Inflammatory macrophage (primary cell): Measurements from ENCODE around the gene LYRM9.
A peak's percentile ranks its signal among the peaks of the same experiment; 100 is the strongest.
"Not testable (repeated sequence)": the region's sequence is repeated elsewhere in the genome, so short reads cannot be mapped to it uniquely, and the experiment has no call there.

Experiments
- DNase-seq, 2 donors: peaks; one replicate each; pipeline ENCODE4 v3.0.0-alpha.2; 2020 to 2022
- total RNA-seq, 18 experiments: gene quantifications; one replicate each; lab custom pipeline; 2026; ENCODE audit warnings: mixed read lengths in 6 of 18, inconsistent platforms in 2 of 18; lab: John Stamatoyannopoulos, UW

LYRM9 gene
- total RNA-seq = 0.46 to 3.0 (median 1.8) reads per million in 18 experiments

DNA sequence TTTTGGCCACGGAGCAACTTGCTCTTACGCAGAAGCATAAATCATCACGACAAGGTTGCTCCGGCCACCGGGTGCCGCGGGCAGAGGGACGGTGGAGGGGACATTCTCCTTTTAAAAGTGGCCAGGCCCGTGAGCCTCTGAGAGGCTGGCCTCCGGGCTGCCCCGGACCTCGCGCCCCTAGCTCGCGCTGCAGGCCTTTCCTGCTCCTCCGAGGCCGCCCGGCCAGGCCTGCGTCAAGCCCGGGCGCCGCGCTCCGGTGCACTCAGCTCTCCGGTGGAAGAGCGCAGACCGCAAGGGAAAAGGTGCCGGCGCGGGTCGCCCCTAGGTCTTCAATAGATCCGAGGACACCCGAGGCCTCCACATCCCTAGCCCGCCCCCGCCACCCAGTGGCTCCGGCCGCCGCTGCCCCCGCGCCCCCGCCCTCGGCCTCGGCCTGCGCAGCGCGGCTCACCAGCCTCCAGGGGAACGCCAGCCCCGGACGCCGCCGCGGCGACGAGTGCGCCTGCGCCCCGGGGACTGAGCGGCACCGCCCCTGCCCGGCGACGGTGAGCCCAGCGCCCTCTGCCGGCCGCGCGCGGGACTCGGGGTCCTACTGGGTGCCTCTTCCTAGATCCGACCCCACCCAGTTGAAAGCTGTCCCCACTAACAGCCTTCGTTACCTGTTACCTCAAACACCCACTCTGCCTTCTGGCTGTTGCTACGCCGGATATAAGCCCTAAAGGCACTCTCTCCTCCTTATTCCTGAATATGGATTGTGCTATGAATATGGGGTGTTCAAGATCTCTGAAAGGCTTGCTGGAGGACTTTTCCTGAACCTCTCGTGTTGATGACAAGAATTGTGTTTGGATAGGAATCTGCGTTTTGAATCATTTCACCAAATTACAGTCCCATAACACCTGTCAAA is at the start of gene LYRM9:
LYRM9 (minus strand) TSS at position 500 of the 904 bp plus-strand sequence. CDS start 10,671 bp downstream, outside the sequence.
- peak; percentile 88 to 91 for DNase-seq

DNA sequence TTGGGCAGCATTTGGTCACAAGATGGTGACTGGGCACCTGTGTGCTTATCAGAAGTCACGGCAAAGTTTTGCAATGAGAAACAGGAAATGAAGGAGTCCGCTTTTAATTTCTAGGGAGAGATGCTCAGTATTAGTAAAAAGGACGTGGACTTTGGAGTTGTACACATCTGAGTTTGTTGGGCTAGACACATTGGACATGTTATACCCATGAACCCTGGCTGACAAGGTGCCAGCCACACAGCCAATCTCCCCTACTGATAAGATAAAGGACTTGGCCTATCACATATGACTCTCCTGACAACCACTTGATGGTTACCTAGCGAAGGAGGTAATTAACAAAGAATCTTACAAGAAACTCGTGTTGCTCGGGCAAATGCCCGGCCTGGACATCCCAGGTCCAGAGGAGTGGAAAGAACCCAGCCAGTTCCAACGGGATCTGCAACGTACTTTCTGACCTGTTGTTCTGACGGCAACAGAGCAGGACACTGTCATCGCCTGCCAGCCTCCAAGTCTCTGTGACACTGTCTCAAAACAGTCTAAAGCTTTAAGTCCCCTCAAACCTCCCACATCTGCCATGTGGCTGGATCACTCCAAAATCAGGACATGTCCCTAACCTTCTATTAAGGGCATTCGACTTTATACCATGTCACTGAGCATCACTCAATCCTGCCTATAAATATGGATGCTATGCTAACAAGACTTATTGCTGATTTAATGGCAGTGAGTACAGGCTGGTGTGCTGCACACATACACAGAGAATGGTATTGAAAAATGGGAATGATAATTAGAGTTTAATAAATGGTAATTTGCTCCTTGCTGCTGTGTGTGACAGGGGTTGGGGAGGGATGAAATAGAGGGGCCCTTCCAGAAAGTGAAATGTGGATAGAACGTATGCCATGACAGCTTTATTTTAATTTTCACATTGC is 47.6 kb upstream of the LYRM9 start:
- DNase-seq = no peak

DNA sequence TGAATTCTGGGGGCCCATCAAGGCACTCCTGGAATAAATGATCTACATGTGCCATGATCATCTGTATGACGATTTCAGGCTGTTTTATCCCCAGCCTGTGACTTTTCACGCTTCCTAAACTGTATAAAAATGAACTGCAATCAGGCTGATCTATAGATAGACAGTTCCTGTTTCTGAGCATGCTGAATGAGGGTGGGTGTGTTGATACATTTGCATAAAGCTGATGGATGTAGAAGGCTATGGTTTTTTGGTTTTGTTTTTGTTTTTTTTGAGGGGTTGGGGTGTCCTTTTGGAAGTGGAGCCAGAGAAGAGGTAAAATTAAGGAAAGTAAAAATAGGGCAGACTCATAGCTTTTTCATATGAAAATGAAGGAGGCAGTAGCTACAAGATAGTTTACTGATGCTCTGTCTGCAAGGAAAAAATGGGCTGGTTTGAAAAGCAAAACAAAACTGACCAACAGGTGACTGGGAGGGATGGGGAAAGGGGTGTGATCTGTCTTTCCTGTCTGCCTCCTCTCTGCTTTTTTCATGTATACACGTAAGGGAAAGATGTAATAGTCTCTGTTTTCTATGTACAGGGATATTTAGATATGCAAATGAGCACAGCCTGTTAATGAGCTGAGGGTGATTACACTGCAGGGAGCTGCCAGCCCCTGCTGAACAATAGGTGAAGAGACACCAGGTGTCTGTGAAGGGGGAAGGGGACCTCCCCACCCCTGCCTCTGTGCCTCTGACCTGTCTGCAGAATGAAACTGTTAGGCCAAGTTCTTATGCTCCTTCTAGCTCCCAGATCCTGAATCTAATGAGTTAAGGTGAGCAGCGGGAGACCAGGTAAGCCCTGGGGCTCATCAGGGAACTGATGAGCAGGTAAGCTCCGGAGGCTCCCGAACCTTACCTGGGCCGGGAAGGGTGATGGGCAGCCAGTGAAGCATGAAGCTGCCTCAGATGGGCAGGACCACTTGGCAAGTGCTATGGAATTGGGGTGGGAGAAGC is 46.6 kb upstream of the LYRM9 start:
- DNase-seq = peak; percentile 20 to 34

DNA sequence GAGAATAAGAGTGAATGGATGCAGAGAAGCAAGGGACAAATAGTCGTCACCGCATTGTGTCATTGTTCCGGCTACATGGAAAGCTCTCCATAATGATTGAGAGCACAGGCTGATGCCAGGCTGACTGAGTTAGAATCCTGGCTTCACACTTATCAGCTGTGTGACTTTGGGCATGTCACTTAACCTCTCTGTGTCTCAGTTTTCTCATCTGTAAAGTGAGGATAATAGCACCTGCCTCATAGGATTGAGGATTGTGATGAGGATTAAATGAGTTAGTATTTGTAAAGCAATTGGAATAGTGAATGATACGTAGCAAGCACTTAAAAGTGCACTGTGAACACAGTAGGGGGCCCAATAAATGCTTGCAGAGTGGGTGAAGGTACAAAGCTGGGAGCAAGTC is 45.7 kb upstream of the LYRM9 start:
- DNase-seq = no peak

DNA sequence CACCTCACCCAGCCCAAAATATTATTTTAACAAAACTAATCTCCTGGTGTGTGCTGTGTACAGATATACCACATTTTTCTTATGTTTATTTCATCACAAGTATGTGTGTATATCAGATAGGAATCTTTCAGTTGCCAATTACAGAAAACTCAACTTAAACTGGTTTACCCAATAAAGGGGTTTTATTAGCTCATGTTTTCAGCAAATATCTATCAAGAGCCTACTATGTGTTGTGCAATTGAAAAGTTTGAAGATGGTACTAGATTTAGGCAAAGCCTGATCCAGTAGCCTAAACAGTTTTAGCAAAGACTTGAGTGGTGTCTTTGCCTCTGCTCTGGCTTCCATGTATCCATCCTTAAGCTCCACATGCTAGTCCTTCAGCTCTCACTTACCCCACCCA is 45.1 kb upstream of the LYRM9 start:
- DNase-seq = no peak

DNA sequence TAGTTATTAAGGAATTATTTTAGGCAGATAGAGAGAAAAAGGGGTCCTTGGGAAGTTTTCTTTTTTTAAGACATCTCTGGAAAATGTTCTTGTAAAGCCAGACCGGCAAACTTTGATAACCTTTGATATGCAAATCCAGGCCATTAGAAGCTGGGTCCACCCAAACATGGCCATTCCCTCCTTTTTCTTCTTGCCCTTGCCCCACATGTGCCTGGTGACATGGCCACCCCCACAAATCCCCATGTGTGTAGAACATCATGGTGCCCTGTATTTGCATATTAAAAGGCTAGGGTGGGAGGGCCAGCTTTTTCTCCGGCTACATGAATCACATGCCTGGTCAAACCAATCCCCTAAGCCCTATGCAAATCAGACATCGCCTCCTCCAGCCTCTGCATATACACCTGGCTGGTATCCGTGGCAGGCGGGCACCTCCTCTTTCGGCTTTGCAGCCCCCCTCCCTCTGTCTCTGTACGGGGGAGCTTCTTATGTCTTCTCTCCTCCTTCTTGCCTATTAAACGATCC is 43.9 kb upstream of the LYRM9 start:
- DNase-seq = no peak

DNA sequence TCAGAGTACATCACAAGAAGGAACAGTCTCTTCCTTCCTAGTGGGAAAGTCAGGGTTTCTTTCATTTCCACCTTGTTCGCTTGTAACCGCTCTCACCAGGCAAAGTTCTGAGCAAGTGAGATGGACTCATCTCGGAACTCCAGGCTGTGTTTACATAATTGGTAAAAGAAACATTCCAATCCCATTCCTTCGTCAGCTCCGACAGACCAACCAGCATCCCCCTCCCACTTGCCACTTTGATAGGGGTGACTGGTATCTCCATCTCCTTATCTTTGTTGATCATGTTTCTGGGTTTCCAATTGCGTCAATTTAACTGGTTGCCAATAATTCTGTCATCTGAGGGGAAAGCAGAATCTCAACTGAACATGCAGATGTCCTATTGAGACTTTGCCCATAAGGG is 36.8 kb upstream of the LYRM9 start:
- no peak for DNase-seq

DNA sequence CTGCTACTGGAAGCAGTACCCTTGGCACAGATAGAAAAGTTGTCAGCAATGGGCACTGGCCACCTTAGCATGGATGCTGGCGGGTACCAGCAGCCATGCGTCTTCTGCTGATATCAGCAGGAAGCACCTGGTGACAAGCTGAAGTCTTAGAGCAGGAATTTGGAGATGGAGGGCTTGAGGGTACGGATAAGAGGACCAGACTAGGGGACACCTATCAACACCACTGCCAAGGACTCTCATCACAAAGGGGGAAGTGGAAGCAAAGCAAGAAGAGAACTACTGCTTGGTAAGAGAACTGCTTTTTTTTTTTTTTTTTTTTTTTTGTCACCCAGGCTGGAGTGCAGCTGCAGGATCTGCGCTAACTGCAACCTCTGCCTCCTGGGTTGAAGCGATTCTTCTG is 35.4 kb upstream of the LYRM9 start:
- no peak for DNase-seq

DNA sequence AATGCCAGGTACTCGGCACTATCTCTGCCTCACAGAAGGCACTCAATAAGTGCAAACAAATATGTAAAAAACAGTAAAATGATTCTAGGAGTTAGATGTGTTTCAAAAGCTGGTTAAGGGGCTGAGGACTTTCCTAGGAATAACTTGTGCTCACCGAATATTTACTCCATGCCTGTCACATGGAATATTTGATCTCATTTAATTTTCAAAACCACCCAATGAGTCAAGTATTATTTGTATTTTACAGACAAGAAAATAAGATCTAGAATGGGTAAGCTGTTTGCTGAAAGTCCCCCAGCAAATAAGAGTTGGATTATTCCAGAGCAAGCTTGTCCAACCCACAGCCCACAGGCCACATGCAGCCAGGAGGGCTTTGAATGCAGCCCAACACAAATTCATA is 34.6 kb upstream of the LYRM9 start:
- no peak for DNase-seq

DNA sequence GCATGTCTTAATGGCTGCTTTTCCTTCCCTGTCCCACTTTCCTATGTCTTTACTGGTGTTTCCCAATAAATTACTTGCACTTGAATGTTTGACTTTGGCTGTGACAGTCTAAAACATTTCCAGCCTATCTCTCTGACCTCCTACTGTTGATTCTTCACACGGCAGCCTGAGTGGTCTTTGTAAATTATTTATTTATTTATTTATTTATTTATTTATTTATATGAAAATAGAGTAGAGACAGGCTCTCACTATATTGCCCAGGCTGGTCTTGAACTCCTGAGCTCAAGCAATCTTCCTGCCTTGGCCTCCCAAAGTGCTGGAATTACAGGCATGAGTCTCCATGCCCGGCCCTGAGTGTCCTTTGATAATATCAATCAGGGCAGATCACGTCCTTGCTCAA is 28.4 kb upstream of the LYRM9 start:
- DNase-seq = no peak

DNA sequence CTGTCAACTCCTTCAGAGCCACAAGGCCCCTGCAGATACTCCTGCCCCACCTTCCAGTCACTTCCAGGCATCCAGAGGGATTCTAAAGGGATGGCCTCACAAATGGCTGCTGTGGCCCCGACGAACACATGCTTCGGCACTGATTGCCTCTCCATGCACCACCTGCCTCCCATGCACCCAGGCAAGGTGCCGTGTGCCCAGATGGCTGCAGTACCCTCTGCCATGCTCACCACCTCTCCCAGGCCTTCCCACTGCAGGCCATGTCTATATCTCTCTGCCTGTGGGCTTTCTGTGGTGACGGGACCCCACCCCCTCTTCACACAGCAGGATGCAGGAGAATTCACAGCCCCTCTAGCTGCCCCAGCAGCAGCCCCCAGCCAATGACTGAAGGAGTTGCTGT is 27.9 kb upstream of the LYRM9 start:
- DNase-seq = no peak

DNA sequence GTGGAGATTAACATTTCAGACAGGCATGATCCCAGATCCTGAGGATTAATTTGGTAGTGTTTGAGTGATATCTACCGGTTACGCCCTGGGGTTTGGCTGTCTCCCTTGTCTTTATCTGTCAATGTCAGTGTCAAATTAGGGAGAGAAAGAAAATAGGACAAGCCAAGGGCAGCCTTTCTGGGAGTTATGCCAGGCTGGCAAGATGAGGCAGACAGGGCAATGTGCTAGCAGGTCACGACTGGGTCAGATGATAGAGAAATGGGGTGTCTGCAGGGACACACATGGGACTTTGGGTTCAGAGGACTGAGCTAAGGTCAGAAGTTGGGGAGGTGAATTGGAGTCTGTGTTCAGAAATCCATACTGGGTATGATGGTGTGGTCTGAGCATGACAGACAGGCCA is 27.4 kb upstream of the LYRM9 start:
- DNase-seq = no peak

DNA sequence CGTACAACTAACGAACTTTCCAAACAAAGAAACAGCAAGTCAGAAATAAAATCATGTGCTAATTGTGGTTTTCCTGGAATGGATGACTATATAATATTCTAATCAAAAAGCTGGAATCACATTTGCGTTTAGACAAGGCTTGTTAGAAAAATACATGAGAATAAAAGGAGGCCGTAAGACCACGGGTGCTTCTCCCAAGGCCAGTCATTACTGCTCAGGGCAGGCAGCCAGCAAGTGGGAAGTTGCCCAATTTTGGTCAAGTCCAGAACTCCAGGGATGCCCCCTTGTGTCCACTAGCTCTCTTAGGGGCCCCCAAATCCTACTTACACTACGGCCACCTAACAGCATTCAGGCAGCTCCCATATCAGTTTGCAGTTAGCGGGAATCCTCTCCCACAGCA is 25.9 kb upstream of the LYRM9 start:
- no peak for DNase-seq

DNA sequence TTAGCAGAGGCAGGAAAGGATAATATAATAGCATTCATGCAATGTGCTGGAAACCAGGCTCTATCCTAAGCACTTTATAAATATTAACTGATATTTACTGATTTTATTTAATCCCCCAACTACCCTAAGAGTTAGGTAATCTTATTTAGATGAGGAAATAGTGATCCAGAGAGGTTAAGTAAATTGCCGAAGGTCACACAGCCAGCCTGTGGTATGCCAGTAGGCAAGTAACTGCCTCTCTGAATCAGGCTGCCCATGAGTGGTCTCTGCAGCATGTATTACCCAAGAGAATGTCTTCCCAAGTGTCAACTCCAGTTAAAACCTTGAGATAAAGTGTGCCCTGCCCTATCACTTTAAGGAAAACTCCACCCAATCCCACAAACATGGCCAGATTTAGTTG is 25.3 kb upstream of the LYRM9 start:
- DNase-seq = no peak

DNA sequence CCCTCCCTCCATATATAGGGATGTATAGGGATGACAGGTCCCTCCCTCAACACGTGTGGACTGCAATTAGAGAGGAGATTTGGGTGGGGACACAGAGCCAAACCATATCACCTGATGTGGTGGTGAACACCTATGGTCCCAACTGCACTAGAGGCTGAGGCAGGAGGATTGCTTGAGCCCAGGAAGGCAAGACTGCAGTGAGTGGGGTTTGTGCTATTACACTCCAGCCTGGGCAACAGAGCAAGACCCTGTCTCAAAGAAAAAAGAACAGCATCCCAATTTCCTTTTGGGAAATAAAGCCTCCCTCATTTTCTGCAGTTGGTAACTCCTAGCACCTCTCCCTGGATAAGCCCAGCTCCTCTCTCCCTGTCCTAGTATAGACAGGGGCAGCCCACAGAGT is 23.8 kb upstream of the LYRM9 start:
- no peak for DNase-seq

DNA sequence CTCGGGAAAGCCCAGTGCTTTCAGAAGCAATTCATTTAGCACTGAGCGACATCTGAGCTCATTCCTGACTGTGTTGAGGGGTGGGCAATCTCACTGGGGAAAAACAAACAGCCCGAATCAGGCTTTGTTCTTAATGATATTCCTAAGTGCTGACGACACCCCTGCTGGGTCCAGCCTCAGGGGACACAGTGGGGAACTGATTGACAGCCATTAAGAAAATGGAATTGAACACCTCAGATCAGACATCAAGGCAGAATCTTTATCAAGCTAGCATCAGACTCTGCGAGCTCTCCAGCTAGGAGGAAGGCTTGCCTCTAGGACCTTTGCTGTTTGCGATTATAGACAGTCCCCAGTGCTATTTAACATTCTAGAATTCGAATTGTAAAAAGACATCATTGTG is 22.5 kb upstream of the LYRM9 start:
- DNase-seq = no peak

DNA sequence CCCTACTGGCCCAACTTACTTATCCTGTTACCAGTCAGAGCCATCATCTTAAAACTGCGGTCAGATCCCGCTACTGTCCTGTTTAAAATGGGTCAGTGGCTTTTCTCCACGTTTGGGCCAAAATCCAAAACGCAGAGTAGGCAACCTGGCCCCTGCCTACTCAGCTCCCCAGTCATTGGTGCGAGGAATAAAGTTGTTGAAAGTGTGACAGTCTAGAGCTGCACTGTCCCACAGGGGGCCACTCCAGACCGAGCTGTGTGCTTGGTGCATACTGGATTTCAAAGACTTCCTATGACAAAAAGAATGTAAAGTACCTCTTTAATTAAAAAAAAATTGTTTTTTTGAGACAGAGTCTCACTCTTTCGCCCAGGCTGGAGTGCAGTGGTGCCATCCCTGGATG is 21.2 kb upstream of the LYRM9 start:
- DNase-seq = no peak

DNA sequence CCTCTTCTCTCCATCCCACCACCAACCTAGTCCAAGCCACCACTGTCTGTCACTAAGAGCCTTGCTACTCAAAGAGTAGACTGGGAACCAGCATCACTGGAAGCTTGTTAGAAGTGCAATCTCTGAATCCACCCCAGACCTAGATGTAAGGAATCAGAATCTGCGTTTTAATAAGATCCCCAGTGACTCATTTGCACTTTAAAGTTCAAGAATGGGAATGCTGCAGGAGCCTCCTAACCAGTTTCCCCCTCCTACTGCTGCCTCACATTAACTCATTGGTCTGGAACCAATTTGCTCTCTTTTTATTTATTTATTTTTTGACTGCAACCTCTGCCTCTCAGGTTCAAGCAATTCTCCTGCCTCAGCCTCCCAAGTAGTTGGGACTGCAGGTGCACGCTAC is 19.8 kb upstream of the LYRM9 start:
- DNase-seq = no peak

DNA sequence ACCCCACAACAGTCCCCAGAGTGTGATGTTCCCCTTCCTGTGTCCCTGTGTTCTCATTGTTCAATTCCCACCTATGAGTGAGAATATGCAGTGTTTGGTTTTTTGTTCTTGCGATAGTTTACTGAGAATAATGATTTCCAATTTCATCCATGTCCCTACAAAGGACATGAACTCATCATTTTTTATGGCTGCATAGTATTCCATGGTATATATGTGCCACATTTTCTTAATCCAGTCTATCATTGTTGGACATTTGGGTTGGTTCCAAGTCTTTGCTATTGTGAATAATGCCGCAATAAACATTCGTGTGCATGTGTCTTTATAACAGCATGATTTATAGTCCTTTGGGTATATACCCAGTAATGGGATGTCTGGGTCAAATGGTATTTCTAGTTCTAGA is 19.1 kb upstream of the LYRM9 start:
- DNase-seq = not testable (repeated sequence)

DNA sequence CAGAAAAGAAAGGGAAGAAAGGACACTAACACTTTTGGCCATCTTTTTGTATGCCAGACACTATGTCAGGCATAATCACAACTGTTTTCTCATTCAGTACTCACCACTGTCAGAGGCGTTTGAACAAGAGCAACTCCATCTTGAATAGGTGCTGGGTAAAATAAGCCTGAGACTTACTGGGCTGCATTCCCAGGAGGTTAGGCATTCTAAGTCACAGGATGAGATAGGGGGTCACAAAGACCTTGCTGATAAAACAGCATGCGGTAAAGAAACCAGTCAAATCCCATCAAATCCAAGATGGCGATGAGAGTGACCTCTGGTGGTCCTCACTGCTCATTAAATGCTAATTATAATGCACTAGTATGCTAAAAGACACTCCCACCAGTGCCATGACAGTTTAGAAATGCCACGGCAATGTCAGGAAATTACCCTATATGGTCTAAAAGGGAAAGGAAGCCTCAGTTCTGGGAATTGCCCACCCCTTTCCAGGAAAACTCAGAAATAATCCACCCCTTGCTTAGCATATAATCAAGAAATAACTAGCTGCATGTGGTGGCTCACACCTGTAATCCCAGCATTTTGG is 14.9 kb upstream of the LYRM9 start:
- DNase-seq = no peak

DNA sequence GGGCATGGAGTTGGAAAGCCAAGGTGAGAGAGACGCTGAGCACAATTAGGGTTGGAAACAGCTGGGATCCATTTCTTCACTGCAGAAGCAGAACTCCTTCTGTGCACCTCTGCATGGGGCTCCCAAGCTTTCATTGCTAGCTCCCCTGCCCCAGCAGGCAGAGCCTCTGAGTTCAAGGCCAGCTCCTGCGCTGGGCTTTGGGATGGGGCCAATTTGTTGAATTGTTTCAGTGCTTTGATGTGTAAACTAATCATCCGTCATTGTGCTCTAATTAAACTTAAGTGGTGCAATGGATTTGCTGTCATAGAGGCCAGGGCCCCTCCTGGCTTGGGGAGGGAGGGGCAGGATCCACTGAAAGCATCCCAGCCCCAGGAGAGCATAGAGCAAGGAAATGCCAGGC is 13.5 kb upstream of the LYRM9 start:
- no peak for DNase-seq

DNA sequence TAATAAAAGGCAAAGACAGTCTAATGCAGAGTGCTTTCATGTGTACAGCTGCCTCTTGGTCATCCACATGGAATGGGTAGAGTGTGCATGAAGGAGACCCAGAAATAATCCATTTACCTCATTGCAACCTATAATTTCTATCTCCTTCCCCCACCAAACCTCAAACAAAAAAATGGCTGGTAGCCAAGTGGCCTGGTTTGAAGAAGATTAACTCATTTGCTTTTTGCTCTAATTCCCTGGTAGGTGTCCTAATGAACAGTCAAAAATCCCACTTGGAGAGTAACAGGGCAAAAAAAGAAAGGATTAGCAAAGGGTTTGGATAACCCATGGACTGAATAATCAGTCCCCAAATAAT is 13.0 kb upstream of the LYRM9 start:
- no peak for DNase-seq
